NCI-H1436 treated with DMSO at 0.1 percent for 48 hours (cell line): ENCODE results near the gene GCFC2.
A peak's percentile ranks its signal among the peaks of the same experiment; 100 is the strongest.
"Not testable (repeated sequence)": the region's sequence is repeated elsewhere in the genome, so short reads cannot be mapped to it uniquely, and the experiment has no call there.

Experiments used
- DNase-seq: peaks from one replicate; lab custom pipeline; 2025; lab: John Stamatoyannopoulos, UW

Gene GCFC2

DNA sequence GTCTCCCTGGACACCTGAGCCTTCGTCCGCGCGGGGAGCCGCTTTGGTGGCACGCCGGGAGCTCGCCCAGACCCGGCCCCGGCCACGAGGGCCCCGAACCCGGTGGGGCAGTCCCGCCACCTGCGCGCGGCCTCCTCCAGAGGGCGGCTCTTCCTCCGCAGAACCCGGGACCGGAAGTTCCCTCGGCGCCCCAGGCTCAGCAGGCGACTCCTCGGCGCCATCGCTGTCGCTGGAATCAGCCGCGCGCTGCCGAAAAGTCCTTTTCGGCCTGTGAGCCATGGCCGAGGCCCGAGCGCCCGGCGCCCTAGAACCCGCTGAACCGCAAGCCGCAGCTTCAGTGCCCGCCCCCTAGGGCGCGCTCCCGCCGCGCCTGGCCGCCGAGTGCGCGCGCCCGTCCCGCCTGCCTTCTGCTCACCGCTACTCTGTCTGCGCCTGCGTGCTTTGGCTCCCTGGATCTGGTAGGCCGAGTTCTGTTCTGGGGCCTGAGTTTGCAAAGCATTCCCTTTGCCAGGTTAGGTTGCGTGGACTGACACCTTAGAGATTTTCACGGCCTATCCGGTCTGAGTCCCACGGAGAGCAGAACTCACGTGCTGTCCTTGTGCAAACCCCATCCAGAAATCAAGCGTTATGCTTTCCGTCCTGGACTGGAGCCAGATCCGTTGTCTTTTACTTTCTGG lies at the start of gene GCFC2:
Gene GCFC2 (minus strand): TSS at position 339 of the 677 bp plus-strand sequence. CDS start 60 bp downstream, at position 279.
- peak; percentile 34 for DNase-seq

- DNase-seq: no peak
These were observed 42.1 kb upstream of the GCFC2 start for GRCh38 chr2:75752828-75753227.

GRCh38 chr2:75751824-75752468 lies 41.2 kb upstream of the GCFC2 start:
- DNase-seq: no peak

DNA sequence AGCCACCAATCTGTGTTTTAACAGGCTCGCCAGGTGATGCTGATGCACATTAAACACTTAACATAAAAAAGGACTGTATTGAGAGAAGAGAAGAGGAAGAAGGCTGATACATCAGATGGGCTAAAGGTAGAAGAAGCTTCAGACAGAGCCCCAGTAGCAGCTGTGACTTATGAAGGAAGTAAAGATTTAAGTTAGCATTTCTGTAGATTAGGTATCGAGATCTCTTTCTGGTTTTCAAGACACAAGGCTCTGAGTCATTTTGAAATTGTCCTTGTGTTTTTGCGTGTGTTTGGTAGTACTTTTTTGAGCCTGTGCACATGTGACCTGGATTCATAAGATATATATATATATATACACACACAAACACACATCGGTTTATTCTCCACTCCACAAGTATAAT lies 40.6 kb upstream of the GCFC2 start:
- DNase-seq: no peak

DNA sequence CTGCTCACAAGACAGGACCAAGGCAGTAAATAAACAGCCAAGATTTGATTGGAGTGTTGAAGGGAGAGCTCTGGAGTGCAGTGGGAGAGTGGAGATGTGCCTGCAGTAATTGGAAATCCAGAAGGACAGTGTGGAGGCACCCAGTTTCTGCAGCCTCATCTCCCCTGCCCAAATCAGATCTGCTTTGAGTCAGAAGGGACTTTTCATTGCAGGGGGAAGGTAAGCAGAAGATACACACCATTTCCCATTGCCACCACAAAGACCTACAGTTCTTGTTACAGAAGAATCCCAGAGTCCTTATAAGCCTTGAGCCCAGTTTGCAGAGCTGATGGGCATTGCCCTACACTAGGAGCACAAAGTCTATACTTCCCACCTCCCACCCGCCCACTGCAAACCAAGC lies 27.2 kb upstream of the GCFC2 start:
- DNase-seq: no peak

DNA sequence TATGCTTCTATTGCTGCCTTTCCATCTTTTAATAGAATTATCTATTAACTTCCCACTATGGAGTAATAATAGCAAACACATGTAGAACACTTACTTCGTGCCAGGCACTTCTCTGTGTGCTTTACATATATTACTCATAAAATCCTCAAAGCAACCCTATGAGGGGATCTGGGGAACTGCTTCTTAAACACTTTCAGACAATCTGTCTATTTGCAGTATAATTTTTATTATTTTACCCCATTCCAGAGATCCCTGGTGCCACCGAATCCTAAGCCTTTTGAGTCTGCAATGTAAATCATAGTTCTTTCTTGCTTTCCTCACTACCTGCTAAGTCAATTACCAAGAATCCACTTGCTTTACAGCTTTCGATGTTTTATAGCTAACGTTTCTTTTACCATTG lies 25.6 kb upstream of the GCFC2 start:
- DNase-seq: no peak

DNA sequence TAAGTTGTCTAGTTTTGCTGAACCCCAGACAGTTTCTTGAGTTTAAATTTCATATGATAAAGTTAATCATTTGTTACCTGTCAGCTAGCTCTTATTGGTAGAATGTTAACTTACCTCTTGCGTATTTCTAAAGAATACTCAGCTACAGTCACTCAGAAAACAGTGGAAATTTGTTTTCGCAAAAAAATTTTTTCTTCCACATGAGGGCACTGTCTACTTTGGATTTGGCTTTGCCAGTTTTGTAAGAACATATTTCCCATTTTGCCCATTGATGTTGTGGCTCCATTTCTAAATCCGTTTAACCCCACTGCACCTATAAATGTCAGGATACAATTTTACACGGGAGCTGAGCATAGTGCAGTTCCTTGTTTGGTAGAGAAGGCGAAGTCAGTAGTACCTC lies 19.1 kb upstream of the GCFC2 start:
- no peak for DNase-seq

- DNase-seq: no peak
These were observed 18.1 kb upstream of the GCFC2 start for GRCh38 chr2:75728614-75729419.

GRCh38 chr2:75722687-75723086 lies 12.0 kb upstream of the GCFC2 start:
- no peak for DNase-seq

DNA sequence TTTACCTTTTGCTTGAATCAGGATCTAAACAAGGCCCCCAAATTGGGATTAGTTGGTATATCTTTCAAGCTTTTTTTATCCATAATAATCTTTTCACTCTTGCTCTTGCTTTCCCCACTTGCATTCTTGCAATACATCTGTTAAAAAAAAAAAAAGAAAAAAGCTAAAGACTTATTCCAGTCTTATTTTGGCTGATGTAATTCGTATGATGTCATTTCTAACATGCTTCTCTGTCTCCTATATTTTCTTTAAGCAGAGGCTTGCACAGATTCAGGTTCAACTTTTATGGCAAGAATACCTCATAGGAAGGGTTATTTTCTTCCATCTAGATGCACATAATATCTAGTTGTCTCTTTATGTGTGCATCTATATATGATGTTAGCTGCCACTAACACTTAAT lies 9.8 kb upstream of the GCFC2 start:
- DNase-seq: no peak

- DNase-seq: no peak
These were observed 8.9 kb upstream of the GCFC2 start for GRCh38 chr2:75719616-75720015.

GRCh38 chr2:75716406-75716805 lies 5.7 kb upstream of the GCFC2 start:
- DNase-seq: no peak

- not testable (repeated sequence) for DNase-seq
These were observed 875 bp upstream of the GCFC2 start for GRCh38 chr2:75711590-75711989.

DNA sequence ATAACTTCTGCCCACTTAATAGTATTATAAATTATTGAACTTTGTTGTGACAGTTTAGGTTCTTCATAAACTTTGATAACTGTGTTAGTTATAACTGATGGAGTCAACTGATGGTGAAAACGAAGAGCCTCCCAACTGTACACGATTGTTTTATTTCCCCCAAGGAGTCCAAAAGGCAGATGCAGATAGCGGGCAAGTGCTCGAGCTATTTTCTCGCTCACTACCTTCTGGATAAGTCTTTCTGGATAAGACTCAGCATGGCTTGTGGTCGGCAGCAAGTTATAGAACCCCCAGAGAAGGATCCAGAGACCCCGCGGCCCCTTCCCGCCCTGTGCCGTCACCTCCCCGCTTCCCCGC lies 517 bp downstream of the GCFC2 start:
- DNase-seq: no peak

- DNase-seq: no peak
These were observed 1.4 kb downstream of the GCFC2 start for GRCh38 chr2:75709297-75709696.

GRCh38 chr2:75707901-75708300 lies 2.8 kb downstream of the GCFC2 start:
- no peak for DNase-seq

DNA sequence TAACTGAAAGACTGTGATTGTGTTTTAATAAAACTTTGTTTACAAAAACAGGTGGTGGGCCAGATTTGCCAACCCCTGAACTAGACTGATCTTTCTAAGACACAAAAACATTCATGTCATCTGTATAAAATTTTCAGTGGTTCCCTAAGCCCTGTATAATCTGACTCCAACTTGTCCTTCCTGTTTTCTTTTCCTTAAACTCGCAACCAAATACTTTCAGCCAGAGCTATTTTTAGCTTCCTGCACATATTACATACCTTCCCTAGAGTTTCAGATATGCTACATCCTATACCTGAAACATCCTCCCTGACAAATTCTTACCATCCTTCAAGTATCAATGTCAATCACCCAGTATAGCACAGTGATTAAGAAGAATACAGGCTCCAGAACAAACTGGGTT lies 4.8 kb downstream of the GCFC2 start:
- no peak for DNase-seq

DNA sequence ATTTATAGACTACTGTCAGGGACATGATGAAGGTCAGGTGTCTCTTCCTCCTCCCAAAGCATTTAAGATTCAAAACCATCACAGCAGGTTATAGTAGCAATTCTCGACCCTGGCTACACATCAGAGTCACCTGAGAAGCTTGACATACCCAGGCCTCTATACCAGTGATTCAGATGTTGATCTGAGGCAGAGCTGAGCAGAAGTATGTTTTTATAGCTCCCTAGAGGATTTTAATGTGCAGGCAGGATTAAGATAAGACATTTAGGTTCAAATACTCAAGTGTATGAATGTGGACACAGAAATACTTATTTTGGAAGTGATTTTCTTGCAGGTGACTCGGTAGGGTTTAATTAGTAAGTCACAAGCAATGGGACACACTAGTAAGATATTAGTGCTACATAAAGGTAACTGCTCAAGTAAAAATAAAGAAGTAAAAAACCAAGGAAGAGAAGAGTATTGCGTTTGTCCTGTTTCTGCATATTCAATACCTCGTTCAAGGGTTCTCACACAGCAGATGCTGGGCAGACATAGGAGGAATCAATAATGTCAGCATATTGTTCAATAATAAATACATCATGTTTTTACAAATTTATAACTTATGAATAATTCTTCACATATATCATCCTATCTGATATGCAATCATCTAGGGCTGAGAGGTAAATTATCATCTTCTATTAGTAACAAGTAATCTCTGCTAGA lies 7.0 kb downstream of the GCFC2 start:
- no peak for DNase-seq

- no peak for DNase-seq
These were observed 8.1 kb downstream of the GCFC2 start for GRCh38 chr2:75702593-75702992.

DNA sequence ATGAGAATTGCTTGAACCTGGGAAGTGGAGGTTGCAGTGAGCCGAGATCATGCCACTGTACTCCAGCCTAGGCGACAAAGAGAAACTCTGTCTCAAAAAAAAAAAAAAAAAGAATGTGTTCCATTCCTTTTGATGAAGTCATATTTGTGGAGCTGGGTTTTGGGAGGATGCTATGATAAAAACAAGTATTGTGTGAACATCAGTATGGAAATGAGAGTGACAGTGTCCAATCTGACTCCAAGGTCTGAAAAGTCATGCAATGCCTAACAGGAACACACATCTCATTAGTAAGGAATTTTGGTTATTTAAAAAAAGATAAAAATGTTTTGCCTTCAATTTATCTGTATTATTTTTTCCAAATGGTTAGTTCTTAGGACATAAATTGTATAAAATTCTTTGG lies 11.8 kb downstream of the GCFC2 start:
- DNase-seq: no peak

- DNase-seq: no peak
These were observed 22.5 kb downstream of the GCFC2 start for GRCh38 chr2:75688196-75688595.

GRCh38 chr2:75683430-75683829 lies 27.3 kb downstream of the GCFC2 start:
- not testable (repeated sequence) for DNase-seq

DNA sequence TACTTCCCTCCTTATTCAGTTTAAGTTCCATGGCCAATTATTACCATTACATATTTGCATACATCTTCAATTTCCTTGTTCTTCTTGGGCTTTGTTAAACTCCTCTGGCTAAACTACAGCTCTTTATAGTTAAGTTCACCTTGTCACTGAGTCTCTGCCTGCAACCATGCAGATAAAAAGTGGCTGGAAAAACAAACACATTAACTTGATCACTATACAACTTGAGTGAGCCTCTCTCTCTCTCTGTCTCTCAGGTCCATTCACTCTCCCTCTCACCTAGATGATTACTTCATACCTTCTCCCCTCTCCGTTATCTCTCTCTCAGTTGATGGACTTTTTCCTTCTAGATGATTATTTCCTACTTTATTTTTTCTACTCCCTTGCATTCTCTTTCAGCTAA lies 30.3 kb downstream of the GCFC2 start:
- no peak for DNase-seq
